ENCODE measurements around the gene VPS11. TPM values are rescaled to one million over a fixed set of nuclear protein-coding genes. Genes with fewer than 3 reads are reported as not detected.
A peak's percentile ranks its signal among the peaks of the same experiment; 100 is the strongest.

The VPS11 gene
- polyA plus RNA-seq, 2 of the 4 experiments (the other 2 are of a cell fraction): 4.6 to 12.0 TPM

- TF ChIP-seq RAD21 (conservative IDR thresholded peaks at IDR 0.05 in 1 of 2, IDR thresholded peaks at IDR 0.05 in 1 of 2) (no peak), RARB (CRISPR knock-in tag; IDR thresholded peaks at IDR 0.05) (no peak), EHF (CRISPR knock-in tag; IDR thresholded peaks at IDR 0.05) (peak; percentile 66; the same call in 1 of the 2 replicates), ZFP36 (IDR thresholded peaks at IDR 0.05; ENCODE audit: borderline replicate concordance, partially characterized antibody) (no peak), RNF2 (IDR thresholded peaks at IDR 0.05; ENCODE audit: borderline replicate concordance, low read depth) (no peak), RCOR1 (IDR thresholded peaks at IDR 0.05; ENCODE audit: low read depth, low read length) (no peak)
These were observed 53.6 kb downstream of the VPS11 start, which contains the start of gene HINFP (continued) for GRCh38 chr11:119121008-119121810.

- Histone ChIP-seq H3K9me3 (no peaks in the 10 kb centered on the region), H3K27ac (peak overlapping the region; percentile 80 to 86), H3K4me1 (peaks cover 10% of the 10 kb centered on the region; the same call in 1 of the 3 replicates), H3K4me2 (peak overlapping the region; percentile 98), H3K4me3 (peak overlapping the region; percentile 94)
- 1% methylated on average over 13 of the region's 20 CpGs for WGBS (ENCODE audit: missing lambda C conversion rate)
- ATAC-seq (no peak; a peak in 1 of 6 replicates), FAIRE-seq (no peak), DNase-seq (ENCODE audit: low read depth in 1 of 2, low spot score in 1 of 2) (no peak)
- no peak for TF ChIP-seq CEBPB (IDR thresholded peaks at IDR 0.05)
- no peak for TF ChIP-seq HOXA7 (CRISPR knock-in tag; IDR thresholded peaks at IDR 0.05)
- no peak for TF ChIP-seq EHF (CRISPR knock-in tag; IDR thresholded peaks at IDR 0.05)
- TF ChIP-seq HOXB13 (CRISPR knock-in tag; IDR thresholded peaks at IDR 0.05; ENCODE audit: low read depth): no peak
- no peak for TF ChIP-seq ZC3H11A (IDR thresholded peaks at IDR 0.05)
- no peak for TF ChIP-seq HEYL (CRISPR knock-in tag; IDR thresholded peaks at IDR 0.05)
- TF ChIP-seq HES2 (IDR thresholded peaks at IDR 0.05): no peak
- TF ChIP-seq HDAC2 (IDR thresholded peaks at IDR 0.05): no peak
- TF ChIP-seq CHD4 (IDR thresholded peaks at IDR 0.05; ENCODE audit: borderline replicate concordance): no peak
- CTCF ChIA-PET: interaction anchor here (1.1 to 2.1 kb wide), 3 partner anchors 9 to 19 kb away, joined by 3 to 7 read pairs (median 4); no protein-coding TSS in a partner anchor
- POLR2A ChIA-PET: interaction anchor here (0.6 to 2.4 kb wide), 9 partner anchors 10 to 218 kb away, joined by 3 to 17 read pairs (median 5); partner anchors contain the start of genes C2CD2L, DPAGT1 and NLRX1
These were observed 54.1 kb downstream of the VPS11 start for GRCh38 chr11:119121811-119122124.

GRCh38 chr11:119125821-119126220 lies 58.2 kb downstream of the VPS11 start:
- DNase-seq (ENCODE audit: low read depth in 1 of 2, low spot score in 1 of 2): no peak
- ChIA-PET CTCF (interaction anchor here (0.9 to 1.0 kb wide), 2 partner anchors 9 to 14 kb away, joined by 3 read pairs; no protein-coding TSS in a partner anchor), POLR2A (no interaction called here)
- no peak for FAIRE-seq
- no peak for ATAC-seq
- no peaks in the 10 kb centered on the region for H3K9me3 ChIP-seq
- H3K4me3 ChIP-seq: no peak overlapping the region
- peaks cover 5% of the 10 kb centered on the region; the same call in 1 of the 3 replicates for H3K4me1 ChIP-seq
- 87% methylated on average over 6 of the region's 6 CpGs for WGBS (ENCODE audit: missing lambda C conversion rate)
- no peak for TF ChIP-seq ESRRA (IDR thresholded peaks at IDR 0.05; ENCODE audit: borderline replicate concordance, low read length)
- no peak for TF ChIP-seq KDM5A (IDR thresholded peaks at IDR 0.05)
- no peak for TF ChIP-seq MAX (IDR thresholded peaks at IDR 0.05)
- TF ChIP-seq E2F6 (IDR thresholded peaks at IDR 0.05; ENCODE audit: borderline replicate concordance, low read depth): no peak
- no peak for TF ChIP-seq MYC (IDR thresholded peaks at IDR 0.05; ENCODE audit: borderline replicate concordance, low read length)
- no peak for TF ChIP-seq CHD4 (IDR thresholded peaks at IDR 0.05; ENCODE audit: borderline replicate concordance)
- no peak for TF ChIP-seq RARB (CRISPR knock-in tag; IDR thresholded peaks at IDR 0.05)
- TF ChIP-seq RFX5 (IDR thresholded peaks at IDR 0.05): no peak
- no peak for TF ChIP-seq ZNF302 (CRISPR knock-in tag; IDR thresholded peaks at IDR 0.05)
- no peak for TF ChIP-seq POLR2AphosphoS2 (conservative IDR thresholded peaks at IDR 0.05; ENCODE audit: low read length)
- TF ChIP-seq RCOR1 (IDR thresholded peaks at IDR 0.05; ENCODE audit: low read depth, low read length): no peak
- TF ChIP-seq NFE2L2 (conservative IDR thresholded peaks at IDR 0.05; ENCODE audit: low read length): no peak
- TF ChIP-seq ATOH8 (CRISPR knock-in tag; IDR thresholded peaks at IDR 0.05; ENCODE audit: low read depth): no peak
- no peak for TF ChIP-seq RAD21 (conservative IDR thresholded peaks at IDR 0.05 in 1 of 2, IDR thresholded peaks at IDR 0.05 in 1 of 2)
- TF ChIP-seq FOSB (CRISPR knock-in tag; IDR thresholded peaks at IDR 0.05): no peak
- no peak for TF ChIP-seq RNF2 (IDR thresholded peaks at IDR 0.05; ENCODE audit: borderline replicate concordance, low read depth)
- H3K27ac ChIP-seq: no peak overlapping the region
- no peak overlapping the region for H3K4me2 ChIP-seq
